Ramos (cell line): ENCODE results near the gene STX10.

ENCODE experiments used
- in situ Hi-C: fragments of 300-500 bp; cut with MboI; formaldehyde crosslinking; loops from one replicate; pipeline ENCODE4 v1.14.3; 2022; ENCODE audit warnings: low sequenced_read_pairs; ENCODE audit not compliant: unreplicated experiment

Gene STX10

DNA sequence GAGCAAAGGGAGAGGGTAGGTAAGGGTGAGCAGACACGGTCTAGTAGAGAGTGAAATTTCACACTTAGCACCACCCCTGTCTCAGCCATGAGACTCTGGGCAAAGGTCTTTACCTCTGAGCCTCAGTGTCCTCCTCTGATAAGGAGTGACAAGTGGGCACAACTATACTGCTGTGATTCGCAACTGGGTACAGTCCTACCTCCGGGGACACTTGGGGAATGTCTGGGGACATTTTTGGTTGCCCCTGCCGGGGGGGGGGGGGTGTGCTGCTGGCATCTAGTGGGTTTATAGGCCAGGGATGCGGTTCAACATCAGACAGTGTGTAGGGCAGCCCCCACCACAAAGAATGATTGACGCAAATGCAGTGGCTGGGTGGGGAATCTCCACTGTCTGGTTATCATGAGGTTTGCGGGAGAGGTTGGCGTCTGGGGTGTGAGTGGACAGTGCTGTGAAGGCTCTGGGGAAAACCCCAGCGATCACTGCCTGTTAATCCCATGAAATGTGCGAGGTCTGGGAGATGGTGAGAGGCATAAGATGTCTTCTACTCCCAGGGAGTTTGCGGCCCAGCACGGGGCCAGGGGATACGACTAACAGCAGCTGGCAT lies 27.8 kb downstream of the STX10 start:
- in situ Hi-C loops, result no loop called here

DNA sequence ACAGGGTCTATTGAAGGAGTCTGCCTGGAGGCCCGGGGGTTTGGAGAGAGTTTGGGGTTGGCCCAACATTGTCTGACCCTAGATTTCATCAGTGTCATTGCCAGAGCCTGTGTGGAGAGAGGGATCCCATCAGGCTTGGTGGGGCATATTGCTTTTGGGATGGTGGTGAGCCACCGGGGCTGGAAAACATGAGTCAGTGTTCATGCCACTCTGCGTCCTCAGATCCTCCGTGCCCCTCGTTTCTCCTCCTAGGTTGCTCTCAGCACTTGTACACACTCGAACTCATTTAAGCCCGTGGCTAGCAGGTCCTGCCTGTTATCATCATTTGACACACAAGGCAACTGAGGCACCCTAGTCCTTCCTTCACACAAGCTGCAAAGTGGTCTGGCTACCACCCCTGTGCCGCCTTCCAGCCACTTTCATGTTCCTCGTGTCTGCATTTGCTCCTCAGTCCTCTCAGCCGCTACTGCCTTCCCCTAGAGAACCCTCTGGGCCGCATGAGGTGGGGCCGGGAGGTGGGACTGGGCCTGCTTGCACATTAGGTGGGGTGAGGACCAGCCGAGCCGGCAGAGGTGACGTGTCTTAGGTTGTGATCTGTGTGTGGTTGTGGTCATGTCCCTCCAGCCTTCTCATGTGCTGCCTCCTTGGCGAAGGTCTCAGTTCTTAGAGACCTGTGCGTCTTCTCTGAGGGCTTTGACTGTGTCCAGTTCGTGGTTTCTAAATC lies 28.5 kb downstream of the STX10 start:
- in situ Hi-C loops, result no loop called here

DNA sequence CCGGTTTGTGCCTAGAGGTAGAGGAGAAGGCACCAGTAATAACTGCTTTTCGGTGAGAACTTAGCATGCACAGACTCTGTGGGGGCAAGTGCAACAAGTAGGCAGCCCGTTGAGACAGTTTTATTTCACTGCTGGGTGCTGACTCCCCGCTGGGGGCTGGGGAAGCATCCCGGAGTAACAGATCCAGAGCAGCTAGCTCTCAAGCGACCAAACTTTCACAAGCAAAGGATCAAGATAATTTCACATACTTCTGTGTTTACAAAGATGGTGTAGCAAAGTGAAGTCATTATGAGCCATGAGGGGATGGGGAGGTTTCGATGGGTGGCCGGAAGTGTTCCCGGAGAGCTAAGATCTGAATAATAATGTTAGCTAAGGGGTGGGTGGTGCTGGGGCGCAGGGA lies 29.4 kb downstream of the STX10 start:
- in situ Hi-C loops, result no loop called here

DNA sequence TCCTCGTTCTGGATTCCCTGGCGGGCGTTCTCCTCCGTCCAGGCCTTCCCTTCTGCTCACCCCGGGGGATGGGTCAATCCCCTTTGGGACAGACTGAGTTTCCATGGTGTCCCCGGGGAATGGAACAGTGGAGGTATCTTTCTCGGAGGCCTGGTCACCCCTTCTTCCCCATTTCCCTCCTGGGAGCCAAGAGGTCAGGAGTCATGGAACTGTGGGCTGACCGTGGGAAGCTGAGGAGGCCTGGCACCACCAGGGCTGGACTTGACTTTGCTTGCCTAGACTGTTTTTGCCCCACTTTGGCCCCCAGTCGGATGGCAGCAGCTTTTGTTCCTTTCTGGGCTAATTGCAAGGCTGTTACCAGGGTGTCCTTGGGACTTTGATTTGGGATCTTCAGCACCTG lies 30.1 kb downstream of the STX10 start:
- in situ Hi-C loops, result no loop called here

DNA sequence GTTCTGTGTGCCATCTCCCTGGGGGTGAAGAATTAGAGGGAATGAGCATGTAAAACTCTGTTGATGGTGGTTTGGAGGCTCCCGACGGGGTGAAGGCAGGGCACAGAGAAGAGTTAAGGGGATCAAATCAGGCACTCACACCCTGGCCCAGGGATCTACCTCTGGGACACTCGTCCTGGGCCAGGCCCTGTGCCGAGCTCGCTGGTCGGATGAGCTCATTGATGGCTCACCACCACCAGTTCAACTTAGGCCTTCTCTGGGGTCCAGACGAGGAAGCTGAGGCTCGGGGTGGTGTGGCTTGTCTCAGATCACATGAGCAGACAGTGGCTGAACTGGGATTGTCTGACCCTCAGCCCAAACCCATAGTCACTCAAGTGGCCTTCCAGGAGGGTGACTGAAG lies 30.5 kb downstream of the STX10 start:
- in situ Hi-C loops, result no loop called here

DNA sequence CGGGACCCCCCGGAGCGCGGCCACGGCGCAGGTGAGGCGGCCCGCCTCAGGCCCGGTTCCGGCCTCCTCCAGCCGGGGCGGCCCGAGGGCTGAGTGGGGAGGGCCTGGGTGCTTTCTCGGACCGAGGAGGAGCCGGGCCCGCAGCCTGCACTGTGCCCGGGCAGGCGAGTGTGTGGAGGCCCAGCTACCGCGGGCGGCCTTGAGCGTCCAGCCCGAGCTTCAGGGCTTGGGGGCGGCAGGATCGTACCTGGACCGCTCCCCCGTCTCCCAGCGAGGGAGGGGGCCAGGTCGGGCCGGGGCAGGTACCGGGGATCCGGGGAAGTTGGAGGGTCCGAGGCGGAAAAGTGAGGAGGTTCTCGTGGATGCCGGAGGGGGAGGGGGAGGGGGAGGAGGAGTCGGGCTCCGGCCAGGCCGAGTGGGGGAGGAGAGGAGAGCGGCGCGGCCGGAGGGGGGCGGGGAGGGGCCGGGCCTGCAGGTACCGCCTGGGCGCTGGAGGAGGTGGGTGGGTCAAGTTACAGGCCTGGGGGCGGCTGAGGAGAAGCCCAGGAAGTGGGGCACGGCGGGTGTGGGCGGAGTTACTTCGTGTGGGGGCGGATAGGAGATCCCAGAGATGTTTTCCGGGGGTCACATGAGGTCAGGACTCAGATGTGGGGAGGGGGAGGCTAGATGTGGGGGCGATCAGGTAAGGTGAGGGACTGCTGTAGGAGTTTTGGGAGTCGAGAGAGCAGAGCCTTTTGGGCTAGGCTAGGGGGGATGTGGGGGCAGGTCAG lies 31.6 kb downstream of the STX10 start:
- in situ Hi-C loops, result no loop called here

DNA sequence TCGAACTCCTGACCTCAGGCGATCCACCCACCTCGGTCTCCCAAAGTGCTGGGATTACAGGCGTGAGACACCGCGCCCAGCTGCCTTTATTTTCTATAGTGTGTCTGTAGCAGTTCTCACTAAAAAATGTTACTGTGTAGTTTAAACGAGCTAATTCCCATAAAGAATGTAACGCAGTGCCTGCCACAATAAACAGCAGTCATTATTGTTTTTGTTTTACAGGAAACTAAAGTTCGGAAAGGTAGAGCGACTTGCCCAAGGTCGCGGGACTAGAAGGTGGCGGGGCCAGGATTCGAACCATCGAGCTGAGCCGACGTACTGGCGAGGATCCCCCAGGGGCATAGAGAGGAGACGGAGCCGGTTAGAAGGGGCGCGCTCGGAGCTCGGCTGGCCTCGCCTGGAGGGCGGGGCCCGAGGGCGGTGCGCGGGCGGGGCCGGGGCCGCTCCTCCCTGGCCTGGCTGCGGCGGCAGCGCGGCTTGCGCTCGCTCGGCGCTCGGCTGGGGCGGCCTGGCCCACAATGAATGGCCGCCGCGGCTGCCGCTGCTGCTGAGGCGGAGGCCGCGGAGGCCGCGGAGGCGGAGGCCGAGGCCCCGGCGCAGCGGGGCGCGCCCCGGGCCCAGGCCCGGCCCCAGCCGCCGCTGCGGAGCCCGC lies 32.3 kb downstream of the STX10 start, which contains the start of gene NACC1:
TSS of gene NACC1 (plus strand) at position 493 of the 652 bp plus-strand sequence. CDS start 16,944 bp downstream, outside the sequence.
- in situ Hi-C loops, result no loop called here

DNA sequence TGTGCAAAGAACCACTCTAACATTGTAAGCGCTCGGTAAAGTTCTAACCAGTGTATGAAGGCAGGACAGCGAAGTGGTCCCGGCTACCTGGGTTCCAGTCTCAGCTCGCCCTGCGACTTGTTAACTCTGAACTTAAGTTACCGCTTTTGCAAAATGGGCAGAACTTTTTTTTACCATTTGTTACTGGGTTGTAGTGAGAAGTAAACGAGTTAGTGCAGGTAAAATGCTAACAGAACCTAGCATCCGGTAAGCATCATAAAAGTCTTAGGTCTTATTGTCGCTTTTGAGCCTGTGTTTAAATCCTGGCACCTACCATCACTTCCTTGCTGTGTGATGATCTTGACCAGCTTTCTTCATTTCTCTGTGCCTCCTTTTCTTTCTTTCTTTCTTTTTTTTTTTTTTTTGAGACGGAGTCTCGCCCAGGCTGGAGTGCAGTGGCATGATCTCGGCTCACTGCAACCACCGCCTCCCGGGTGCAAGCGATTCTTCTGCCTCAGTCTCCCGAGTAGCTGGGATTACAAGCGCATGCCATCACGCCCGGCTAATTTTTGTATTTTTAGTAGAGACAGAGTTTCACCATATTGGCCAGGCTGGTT lies 32.9 kb downstream of the STX10 start:
- in situ Hi-C loops, result no loop called here

DNA sequence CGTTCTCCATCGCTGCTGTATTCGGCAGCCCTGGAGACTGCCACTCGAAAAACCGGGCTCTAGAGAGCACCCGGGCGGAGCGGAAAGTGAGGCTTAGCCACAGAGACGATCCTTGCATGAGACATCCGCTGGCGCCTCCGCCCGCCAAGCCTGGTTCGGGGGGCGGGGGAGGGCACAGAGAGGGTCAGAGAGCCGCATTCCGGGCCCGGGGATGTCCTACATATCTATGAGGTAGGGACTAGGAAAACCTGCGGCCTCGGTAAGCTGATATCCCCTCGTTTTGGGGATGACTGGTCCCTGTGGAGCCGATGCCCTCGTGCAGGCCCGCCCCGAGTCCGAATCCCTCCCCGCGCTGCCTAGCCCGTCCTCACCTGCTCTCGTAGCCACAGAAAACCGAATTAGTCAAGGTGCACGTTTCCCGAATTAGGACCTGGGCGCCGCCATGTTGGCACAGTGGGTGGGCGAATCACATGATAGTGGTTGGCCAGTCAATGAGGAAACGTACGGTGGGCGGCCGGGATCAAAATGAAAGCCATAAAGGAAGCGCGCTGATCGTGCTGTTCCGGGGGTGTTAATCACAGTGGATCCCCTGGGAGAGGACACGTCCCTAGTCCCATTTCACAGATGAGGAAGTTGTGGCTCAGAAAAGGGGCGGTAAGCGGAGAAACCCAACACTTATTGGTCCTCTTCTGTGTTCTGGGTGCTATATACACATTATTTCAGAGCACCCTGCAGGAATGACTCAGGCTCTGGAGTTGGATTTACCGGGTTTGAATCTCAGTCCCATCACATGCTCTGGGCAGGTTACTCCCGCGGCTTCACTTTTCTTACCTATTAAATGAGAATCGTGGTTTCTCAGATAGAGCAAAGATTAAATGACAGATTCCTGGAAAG lies 33.6 kb downstream of the STX10 start, which contains the start of gene TRMT1:
TSS of gene TRMT1 (minus strand) at position 459 of the 894 bp plus-strand sequence. CDS start at position 118, 341 bp downstream.
- in situ Hi-C loops, result no loop called here

DNA sequence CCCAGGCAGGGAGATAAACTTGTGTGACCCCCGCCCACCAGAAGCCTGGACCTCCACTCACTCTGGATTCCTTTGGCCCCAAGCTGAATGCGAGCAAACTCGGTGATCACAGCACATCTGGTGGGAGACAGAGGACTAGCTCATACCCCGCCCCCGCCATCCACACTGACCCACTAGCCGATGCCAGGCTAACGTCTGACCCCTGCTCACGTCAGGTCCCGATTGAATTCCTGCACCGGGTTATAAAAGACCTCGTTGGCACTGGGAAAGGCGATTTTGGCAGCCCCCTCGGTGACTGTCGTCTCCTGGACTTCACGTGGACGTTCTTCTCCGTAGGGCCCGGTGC lies 34.3 kb downstream of the STX10 start:
- in situ Hi-C loops, result no loop called here

DNA sequence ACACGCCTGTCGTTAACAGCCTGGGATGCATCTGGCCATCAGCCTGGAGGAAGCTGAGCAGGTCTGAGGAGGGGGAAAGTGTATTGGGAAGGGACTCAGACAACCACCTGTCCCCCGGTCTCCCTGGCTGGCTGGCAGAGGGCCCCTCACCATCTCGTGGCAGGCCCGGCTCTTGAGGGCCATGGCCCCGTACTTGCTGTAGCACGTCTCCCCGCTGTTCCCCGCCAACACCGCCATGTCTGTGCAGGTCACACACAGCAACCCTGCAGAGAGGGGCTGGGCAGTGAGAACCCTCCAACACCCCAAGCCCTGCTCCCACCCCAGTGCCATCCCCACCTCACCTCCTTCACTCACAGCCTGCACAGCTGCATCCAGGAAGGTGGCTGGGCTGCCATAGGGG lies 37.6 kb downstream of the STX10 start:
- in situ Hi-C loops, result no loop called here

DNA sequence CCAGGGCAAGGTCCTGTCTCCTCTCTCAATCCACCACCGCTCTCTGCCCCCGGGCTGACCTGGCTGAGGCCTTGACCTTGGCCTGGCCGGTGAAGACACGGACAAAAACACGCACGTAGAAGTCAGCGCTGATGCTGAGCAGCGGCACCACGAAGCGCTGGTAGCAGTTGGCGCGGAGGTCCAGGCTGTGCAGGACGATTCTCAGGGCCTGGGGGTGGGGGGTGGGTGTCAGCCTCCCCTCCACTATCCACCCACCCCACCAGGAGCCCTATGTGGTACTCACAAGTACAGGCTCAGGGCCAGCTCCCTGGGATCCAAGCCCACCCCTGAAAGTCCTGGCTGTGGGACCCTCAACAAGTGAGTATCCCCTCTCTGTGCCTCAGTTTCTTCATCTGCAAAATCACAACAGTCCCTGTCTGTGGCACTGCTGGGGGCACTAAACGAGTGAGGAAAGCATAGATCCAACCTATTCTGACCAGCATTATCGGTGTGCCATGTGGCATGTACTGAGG lies 40.0 kb downstream of the STX10 start:
- in situ Hi-C loops, result no loop called here

DNA sequence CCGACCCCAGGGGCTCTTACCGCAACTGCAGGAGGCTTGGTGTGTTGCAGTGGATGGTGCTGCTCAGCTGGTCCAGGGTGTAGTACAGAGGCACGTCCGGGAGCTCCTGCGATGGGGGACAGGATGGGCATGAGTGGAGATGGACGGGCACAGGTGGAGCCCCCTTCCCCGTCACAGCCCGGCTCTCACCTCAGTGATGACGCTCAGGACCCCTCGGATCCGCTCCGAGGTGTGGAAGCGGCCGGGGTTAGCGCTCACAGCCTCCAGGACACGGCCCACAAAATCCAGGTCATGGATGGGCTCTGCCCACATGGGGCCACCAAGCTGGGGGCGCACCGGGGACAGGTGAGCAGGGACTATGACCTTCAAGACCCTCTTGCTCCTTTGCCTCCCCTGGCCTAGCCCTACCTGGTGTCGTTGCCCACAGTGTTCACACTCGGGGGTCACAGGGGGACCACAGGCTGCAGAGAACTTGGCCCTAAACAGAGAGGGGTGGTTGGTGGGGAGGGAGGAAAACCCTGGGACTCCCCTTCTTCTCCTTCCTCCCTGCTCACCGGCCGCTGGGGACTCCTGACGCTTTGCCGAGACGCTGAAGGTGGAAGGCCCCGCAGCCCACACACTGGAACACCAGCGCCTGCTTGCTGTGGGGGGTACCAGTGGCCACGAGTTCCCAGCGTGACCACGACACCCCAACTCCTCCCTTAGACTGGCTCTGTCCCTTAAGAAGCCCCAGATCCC lies 40.6 kb downstream of the STX10 start:
- in situ Hi-C loops, result loop anchor here (5.0 kb wide), 1 partner anchor 43 kb away; the partner anchor contains the start of genes IER2 and STX10

DNA sequence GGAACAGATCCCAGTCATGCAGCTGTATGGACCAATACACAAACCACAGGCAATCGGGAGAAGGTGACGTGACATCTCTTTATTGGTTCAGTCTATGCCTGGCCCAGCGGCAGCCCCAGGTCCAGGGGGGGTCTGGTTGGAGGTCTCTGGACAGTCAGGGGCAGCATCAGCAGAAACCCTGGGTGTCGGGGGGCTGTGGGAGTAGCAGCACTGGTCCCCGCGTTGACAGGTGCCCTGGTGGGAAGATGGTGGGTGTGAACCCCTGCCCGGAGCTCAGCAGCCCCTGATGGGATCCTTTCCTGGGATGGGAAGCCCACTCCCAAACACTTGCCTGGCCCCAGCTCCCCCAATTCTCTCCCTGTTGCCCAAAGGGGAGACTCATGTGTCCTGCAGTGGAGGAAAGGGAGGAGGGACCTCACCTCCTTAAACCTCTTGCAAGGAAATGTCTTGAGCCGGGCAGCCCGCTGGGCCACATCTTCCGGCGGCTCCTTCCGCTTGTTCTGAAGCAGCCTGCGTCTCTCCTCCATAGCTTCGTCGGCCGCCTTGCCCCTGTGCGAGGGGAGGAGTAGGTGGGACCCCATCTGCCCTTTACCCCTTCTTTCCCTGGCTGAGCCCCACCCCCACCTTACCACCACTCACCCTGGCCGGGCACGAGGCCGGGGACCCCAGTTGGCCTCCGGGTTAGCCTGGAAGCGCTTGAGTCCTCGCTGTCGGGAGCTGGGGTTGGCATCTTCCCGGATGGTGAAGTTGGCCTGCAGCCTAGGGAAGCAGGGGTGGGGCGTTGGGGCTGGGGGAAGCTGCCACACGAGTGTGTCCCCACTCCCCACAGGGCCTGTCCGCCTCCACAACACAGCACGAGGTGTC lies 45.1 kb downstream of the STX10 start:
- in situ Hi-C loops, result loop anchor here (5.0 kb wide), 1 partner anchor 47 kb away; the partner anchor contains the start of genes IER2 and STX10

DNA sequence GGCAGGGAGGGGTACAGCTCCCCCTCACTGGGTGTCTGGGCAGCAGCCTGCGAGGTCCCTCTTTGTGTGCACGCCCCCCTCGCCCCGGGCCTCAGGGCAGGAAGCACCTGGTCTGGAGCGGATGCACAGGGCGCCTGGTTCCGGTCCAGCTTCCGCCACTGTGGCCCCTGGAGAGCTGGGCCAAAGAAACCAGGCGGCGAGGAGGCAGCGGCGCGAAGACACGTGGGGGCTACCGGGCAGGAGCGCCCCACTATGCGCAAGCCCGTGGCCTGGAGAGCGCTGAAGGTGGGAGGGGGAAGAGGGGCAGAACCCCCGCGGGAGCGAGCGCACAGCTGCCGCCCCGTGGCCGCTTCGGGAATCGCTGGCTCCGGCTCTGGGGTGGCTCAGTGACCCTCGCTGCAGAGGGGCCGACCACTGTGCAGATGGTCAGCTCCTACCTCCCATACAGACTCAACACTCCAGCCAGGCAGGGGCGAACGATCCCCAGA lies 45.8 kb downstream of the STX10 start:
- in situ Hi-C loops, result no loop called here

DNA sequence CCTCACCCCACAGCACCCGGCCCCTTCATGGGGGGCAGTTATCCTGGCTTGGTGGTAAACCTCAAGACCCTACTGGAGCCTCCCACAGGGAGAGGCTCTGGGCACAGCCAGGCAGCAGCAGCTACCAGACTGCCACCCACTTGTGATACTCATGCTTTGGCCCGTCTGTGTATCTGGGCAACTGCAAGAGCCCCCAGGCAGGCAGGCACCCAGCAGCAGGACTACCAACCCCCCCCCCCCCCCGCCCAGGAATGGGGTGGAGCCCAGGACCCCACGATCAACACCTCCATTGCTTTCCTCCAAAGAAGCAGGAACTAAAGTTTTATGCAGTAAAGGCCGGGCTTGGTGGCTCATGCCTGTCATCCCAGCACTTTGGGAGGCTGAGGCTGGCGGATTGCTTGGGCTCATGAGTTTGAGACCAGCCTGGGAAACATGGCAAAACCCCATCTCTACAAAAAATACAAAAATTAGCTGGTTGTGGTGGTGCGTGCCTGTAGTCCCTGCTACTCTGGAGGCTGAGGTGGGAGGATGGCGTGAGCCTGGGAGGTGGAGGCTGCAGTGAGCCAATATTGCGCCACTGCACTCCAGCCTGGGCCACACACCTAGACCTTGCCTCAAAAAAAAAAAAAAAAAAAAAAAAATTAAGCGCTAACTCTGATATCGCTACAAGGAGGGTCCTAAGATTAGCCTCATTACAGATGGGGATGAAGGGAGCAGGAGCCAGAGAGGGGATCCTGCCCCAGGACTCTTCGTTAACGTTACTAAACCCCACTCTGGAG lies 46.4 kb downstream of the STX10 start:
- in situ Hi-C loops, result no loop called here
